Measurements from ENCODE around the gene OGT. TPM values are rescaled to one million over a fixed set of nuclear protein-coding genes. Genes with fewer than 3 reads are reported as not detected.

Gene OGT
- total RNA-seq = 100 to 1,000 TPM; 113 to 154 TPM
- polyA plus RNA-seq (ENCODE audit: insufficient read depth, low read depth, low replicate concordance) = 48.0 TPM
- long read RNA-seq, donor 1, full-length matches to known transcripts = 3 of 61 reads
- long read RNA-seq, donor 1, partial matches to known transcripts = 58 of 61 reads
- long read RNA-seq, donor 1, other reads (novel, unspliced or antisense) = 0 of 61 reads
- long read RNA-seq, donor 2, partial matches to known transcripts = 11 of 11 reads
- long read RNA-seq, donor 2, other reads (novel, unspliced or antisense) = 0 of 11 reads

DNA sequence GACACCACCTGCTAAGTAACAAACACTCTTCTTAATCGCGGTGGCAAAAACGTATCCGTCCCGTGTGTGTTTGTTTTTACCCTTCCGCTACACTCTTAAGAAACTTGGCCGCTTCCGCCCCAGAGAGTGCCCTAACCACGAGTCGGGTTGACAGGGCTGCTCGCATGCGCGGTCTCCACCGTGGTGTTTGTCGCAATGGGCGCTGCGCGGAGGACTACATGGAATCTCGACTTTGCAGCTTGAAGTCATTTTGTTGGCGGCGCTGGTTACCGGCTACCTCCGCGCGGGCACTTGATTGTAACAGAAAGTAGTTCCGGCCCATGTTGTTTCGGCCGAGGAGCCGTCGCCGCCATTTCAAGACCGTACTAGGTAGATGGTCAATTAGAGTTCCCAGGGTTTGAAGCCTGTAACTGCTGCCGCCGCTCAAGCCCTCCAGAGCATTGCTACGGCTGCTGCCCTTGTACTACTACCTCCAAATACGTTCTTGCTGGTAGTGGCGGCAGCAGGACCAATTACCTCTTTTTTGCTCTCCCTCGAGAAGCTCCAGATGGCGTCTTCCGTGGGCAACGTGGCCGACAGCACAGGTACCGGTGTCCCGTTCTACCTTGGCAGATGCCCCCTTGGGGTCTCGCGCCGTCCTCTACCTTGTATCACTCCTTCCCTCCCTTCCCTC is at the start of gene OGT:
Gene OGT, plus strand, starts transcription at position 352 of the 673 bp plus-strand sequence. Its CDS starts 196 bp downstream, at position 548.
- intact Hi-C loops (cut with DNase I; ENCODE audit: low total_unique reads) = no loop called here
- Histone ChIP-seq H3K27me3 (no peaks in the 10 kb centered on the region), H3K9me3 (no peaks in the 10 kb centered on the region), H3K4me1 (no peaks in the 10 kb centered on the region), H3K36me3 (ENCODE audit: low read depth, missing control alignments) (no peaks in the 10 kb centered on the region), H3K4me3 (peak within 1 kb of the TSS; percentile 66 to 79), H3K27ac (peak within 1 kb of the TSS; percentile 89 to 91)
- peak; percentile 97 for DNase-seq
- 0% methylated on average over 19 to 29 of the region's 47 CpGs for WGBS, 2 donors
- TF ChIP-seq CTCF (IDR thresholded peaks at IDR 0.05) (no peak), POLR2A (IDR thresholded peaks at IDR 0.05) (no peak)

DNA sequence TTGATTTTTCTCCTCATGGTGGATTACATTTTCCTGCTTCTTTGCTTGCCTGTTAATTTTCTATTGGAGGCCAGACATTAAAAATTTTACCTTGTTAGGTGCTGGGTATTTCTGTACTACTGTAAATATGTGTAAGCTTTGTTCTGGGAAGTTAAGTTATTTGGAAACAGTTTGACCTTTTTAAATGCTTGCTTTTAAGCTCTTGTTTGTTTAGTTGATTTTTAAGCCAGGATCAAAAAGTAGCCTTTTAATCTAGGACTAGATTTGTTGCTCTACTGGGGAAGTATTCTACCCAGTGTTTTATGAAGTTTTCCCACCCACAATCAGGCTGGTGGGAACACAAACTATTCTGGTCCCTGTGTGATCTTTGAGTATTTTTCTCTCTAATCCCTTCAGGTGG is 45.1 kb upstream of the OGT start:
- intact Hi-C loops (cut with DNase I; ENCODE audit: low total_unique reads) = no loop called here
- DNase-seq = no peak
- TF ChIP-seq CTCF (IDR thresholded peaks at IDR 0.05) (no peak), POLR2A (IDR thresholded peaks at IDR 0.05) (no peak)

GRCh38 chrX:71489540-71489939 is 43.4 kb upstream of the OGT start:
- Histone ChIP-seq H3K4me1 (no peaks in the 10 kb centered on the region), H3K36me3 (ENCODE audit: low read depth, missing control alignments) (no peaks in the 10 kb centered on the region), H3K27me3 (no peaks in the 10 kb centered on the region), H3K9me3 (no peaks in the 10 kb centered on the region), H3K27ac (no peak overlapping the region), H3K4me3 (no peak overlapping the region)
- TF ChIP-seq POLR2A (IDR thresholded peaks at IDR 0.05) (no peak), CTCF (IDR thresholded peaks at IDR 0.05) (no peak)
- 93 to 100% methylated on average over 3 to 5 of the region's 5 CpGs for WGBS, 2 donors
- DNase-seq = no peak
- intact Hi-C loops (cut with DNase I; ENCODE audit: low total_unique reads) = no loop called here

More for the DNA sequence above, 45.1 kb upstream of the OGT start:
- Histone ChIP-seq H3K4me1 (no peaks in the 10 kb centered on the region), H3K4me3 (no peak overlapping the region), H3K27ac (no peak overlapping the region), H3K36me3 (ENCODE audit: low read depth, missing control alignments) (no peaks in the 10 kb centered on the region), H3K9me3 (no peaks in the 10 kb centered on the region), H3K27me3 (no peaks in the 10 kb centered on the region)

GRCh38 chrX:71492231-71493065 is 40.5 kb upstream of the OGT start:
- 0 to 26% methylated on average over 2 to 9 of the region's 76 CpGs for WGBS, 2 donors
- Histone ChIP-seq H3K9me3 (no peaks in the 10 kb centered on the region), H3K27me3 (no peaks in the 10 kb centered on the region), H3K4me3 (peak overlapping the region; percentile 48 to 57), H3K27ac (peak overlapping the region in 1 of 2 donors; percentile 14), H3K4me1 (no peaks in the 10 kb centered on the region), H3K36me3 (ENCODE audit: low read depth, missing control alignments) (no peaks in the 10 kb centered on the region)
- peak; percentile 25 for DNase-seq
- intact Hi-C loops (cut with DNase I; ENCODE audit: low total_unique reads) = no loop called here
- TF ChIP-seq CTCF (IDR thresholded peaks at IDR 0.05) = no peak
- no peak for TF ChIP-seq POLR2A (IDR thresholded peaks at IDR 0.05)
